ENCODE data around the gene PECR.

GRCh38 chr2:216018709-216019108 is 62.9 kb downstream of the PECR start:
- TF ChIP-seq ARID2 (IDR thresholded peaks at IDR 0.05) (no peak), EZH2 (IDR thresholded peaks at IDR 0.05; ENCODE audit: borderline replicate concordance, low read depth, low read length) (no peak), RFX5 (IDR thresholded peaks at IDR 0.05; ENCODE audit: low read depth, low read length) (no peak), ZNF431 (CRISPR knock-in tag; IDR thresholded peaks at IDR 0.05) (no peak), ZFP91 (CRISPR knock-in tag; IDR thresholded peaks at IDR 0.05) (no peak)
